ENCODE measurements around the gene PATJ. TPM values are rescaled to one million over a fixed set of nuclear protein-coding genes. Genes with fewer than 3 reads are reported as not detected.

The PATJ gene
- total RNA-seq, 1 experiment from 2014 or later, result 47.3 TPM

GRCh38 chr1:62196086-62196690, 453.9 kb downstream of the PATJ start:
- no CpG with 5 or more reads among the region's 17 CpGs for WGBS (ENCODE audit: extremely low coverage, insufficient read length, low lambda C conversion rate)
- no peaks in the 10 kb centered on the region; the same call in 1 of the 2 replicates for H3K4me1 ChIP-seq (ENCODE audit: insufficient read depth, low read length)
- no peak overlapping the region for H2AK5ac ChIP-seq (ENCODE audit: insufficient read length, low read length)
- Mint-ChIP-seq H3K27ac (peak overlapping the region; percentile 99), H3K27me3 (ENCODE audit: low read depth) (peaks cover 2% of the 10 kb centered on the region; the same call in 1 of the 2 replicates), H3K4me1 (peaks cover 37 to 67% of the 10 kb centered on the region in 2 experiments), H3K4me3 (peak overlapping the region; percentile 93 to 96), H3K9me3 (peaks cover 4 to 5% of the 10 kb centered on the region in 2 experiments; a peak in 3 of 5 replicates), H3K36me3 (ENCODE audit: insufficient read depth in 1 of 3, low read depth in 3 of 3) (peaks cover 36 to 58% (median 56%) of the 10 kb centered on the region in 3 experiments)
- peaks cover 21% of the 10 kb centered on the region for H3K23me2 ChIP-seq (ENCODE audit: insufficient read length, low read depth, low read length, poor library complexity, severe bottlenecking)
- no peak overlapping the region for H2BK15ac ChIP-seq (ENCODE audit: low read depth, low read length)
- no peak overlapping the region for H2BK5ac ChIP-seq (ENCODE audit: insufficient read length, low read length)
- no peak overlapping the region for H3T11ph ChIP-seq (ENCODE audit: low read length)
- H3K27me3 ChIP-seq (ENCODE audit: insufficient read depth, low read length), result no peaks in the 10 kb centered on the region
- no peak overlapping the region for H2BK12ac ChIP-seq (ENCODE audit: insufficient read length, low read depth, low read length)
- no peak overlapping the region for H3K23ac ChIP-seq (ENCODE audit: insufficient read length, low read depth, low read length)
- peak overlapping the region; percentile 98 for H3K9ac ChIP-seq (ENCODE audit: extremely low read depth, insufficient read length, low read length)
- H3K18ac ChIP-seq (ENCODE audit: insufficient read length, low read depth, low read length), result no peak overlapping the region
- peak overlapping the region; percentile 94 for H3K27ac ChIP-seq (ENCODE audit: insufficient read length, low read depth, low read length)
- no peaks in the 10 kb centered on the region for H3K79me1 ChIP-seq (ENCODE audit: insufficient read depth, low read depth, low read length, poor library complexity, severe bottlenecking)
- no peak overlapping the region for H4K5ac ChIP-seq (ENCODE audit: insufficient read length, low read depth, low read length)
- H3K9me3 ChIP-seq (ENCODE audit: control insufficient read depth, low read depth, low read length), result no peaks in the 10 kb centered on the region
- H2BK20ac ChIP-seq (ENCODE audit: low read depth, low read length, poor library complexity, severe bottlenecking), result no peak overlapping the region
- H4K8ac ChIP-seq (replicated peaks; ENCODE audit: insufficient read length, low read depth, low read length), result no peak overlapping the region
- H4K91ac ChIP-seq (ENCODE audit: insufficient read length, low read depth, low read length), result no peak overlapping the region
- H3K4me2 ChIP-seq (ENCODE audit: insufficient read depth, insufficient read length, low read length), result peak overlapping the region; percentile 97
- no peak for TF ChIP-seq CTCF (conservative IDR thresholded peaks at IDR 0.05)
- H3K4ac ChIP-seq (ENCODE audit: low read depth, low read length), result no peak overlapping the region
- no peak overlapping the region for H2AFZ ChIP-seq (ENCODE audit: low read length)
- no peak overlapping the region for H2BK120ac ChIP-seq (ENCODE audit: low read depth, low read length, poor library complexity, severe bottlenecking)
- DNase-seq, result no peak
- peaks cover 49% of the 10 kb centered on the region; the same call in 1 of the 2 replicates for H3K79me2 ChIP-seq (ENCODE audit: insufficient read depth, low read length)
- H4K20me1 ChIP-seq (ENCODE audit: control insufficient read depth, insufficient read depth, insufficient read length), result no peaks in the 10 kb centered on the region
- H3K14ac ChIP-seq (ENCODE audit: insufficient read depth, low read length), result peak overlapping the region; percentile 70; the same call in 1 of the 2 replicates
- no peak overlapping the region for H3K56ac ChIP-seq (ENCODE audit: insufficient read length, low read depth, low read length)

All from H9 (cell line).